ENCODE data around the gene ACTRT2. TPM values are rescaled to one million over a fixed set of nuclear protein-coding genes. Genes with fewer than 3 reads are reported as not detected.

The ACTRT2 gene
- total and polyA plus RNA-seq, 7 donors = not detected

DNA sequence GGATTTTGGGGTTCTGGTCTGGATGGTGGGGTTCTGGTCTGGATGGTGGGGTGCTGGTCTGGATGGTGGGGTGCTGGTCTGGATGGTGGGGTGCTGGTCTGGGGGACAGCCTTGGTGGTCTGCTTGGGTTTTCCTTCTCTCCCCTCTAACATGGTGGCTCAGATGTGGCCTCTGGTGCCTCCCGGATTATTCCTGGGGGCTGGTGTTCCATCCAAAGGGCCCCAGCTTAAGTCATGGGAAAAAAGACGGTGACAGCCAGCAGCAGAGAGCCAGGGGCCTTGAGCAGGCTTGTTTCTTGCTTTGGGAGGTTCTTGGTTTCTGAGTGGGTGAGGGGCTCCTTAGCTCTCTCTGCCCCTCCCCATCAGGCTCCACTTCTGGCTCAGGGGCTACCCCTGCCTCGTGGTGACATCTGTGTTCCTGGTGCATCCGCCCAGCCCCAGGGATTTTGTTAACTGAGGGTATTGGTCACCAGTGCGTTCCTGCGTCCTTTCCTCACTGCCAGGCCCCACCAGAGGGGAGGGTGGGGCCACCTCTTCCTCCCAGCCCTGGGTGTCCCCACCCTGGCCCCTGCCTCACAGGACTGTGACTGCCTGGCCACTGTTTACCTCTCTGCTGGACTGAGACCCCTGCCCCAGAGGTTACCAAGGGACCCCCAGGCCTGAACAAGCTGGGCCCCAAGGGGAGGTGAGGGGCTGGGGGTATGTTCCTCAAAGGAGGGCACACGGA, 43.2 kb upstream of the ACTRT2 start:
- TF ChIP-seq, protein P1, sequence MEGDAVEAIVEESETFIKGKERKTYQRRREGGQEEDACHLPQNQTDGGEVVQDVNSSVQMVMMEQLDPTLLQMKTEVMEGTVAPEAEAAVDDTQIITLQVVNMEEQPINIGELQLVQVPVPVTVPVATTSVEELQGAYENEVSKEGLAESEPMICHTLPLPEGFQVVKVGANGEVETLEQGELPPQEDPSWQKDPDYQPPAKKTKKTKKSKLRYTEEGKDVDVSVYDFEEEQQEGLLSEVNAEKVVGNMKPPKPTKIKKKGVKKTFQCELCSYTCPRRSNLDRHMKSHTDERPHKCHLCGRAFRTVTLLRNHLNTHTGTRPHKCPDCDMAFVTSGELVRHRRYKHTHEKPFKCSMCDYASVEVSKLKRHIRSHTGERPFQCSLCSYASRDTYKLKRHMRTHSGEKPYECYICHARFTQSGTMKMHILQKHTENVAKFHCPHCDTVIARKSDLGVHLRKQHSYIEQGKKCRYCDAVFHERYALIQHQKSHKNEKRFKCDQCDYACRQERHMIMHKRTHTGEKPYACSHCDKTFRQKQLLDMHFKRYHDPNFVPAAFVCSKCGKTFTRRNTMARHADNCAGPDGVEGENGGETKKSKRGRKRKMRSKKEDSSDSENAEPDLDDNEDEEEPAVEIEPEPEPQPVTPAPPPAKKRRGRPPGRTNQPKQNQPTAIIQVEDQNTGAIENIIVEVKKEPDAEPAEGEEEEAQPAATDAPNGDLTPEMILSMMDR (IDR thresholded peaks at IDR 0.05) = no peak
- no peak for TF ChIP-seq EP300 (IDR thresholded peaks at IDR 0.05)
- no peak for TF ChIP-seq POLR2A (IDR thresholded peaks at IDR 0.05)
- TF ChIP-seq POLR2AphosphoS5 (IDR thresholded peaks at IDR 0.05) = no peak
- Histone ChIP-seq H3K36me3 (no peaks in the 10 kb centered on the region), H3K27me3 (peaks cover 0 to 37% (median 6%) of the 10 kb centered on the region in 3 donors), H3K4me1 (no peaks in the 10 kb centered on the region), H3K27ac (no peak overlapping the region), H3K4me3 (no peak overlapping the region), H3K9me3 (no peaks in the 10 kb centered on the region)
- 66 to 72% methylated on average over 7 of the region's 7 CpGs for WGBS, 2 donors
- peak; percentile 53 for DNase-seq
- intact Hi-C loops (cut with DNase I) = no loop called here

DNA sequence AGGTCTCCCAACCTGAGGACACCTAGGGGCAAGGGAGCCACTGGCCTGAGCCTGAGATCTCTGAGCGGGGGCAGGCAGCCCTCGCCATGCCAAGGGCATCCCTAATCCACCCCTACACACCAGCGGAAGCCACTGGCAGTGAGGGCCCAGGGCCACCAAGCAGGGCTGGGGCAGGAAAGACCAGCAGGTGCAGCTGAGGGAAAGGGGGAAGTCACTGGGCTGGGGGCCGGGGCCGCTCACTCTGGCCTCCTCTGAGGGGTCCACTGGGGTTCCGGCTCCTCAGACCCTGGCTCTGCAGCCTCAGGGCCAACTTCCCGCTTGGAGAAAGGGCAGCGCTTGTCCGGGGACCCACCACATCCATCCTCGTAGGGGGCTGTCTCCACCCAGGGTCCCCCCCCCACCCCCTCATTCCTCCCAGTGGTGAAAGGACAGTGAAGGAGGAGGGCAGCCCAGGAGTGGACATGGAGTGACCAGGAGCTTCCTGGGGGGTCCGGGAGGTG, 42.5 kb upstream of the ACTRT2 start:
- Histone ChIP-seq H3K4me1 (no peaks in the 10 kb centered on the region), H3K4me3 (no peak overlapping the region), H3K27me3 (peaks cover 0 to 36% (median 1%) of the 10 kb centered on the region in 3 donors), H3K9me3 (no peaks in the 10 kb centered on the region), H3K36me3 (no peaks in the 10 kb centered on the region), H3K27ac (no peak overlapping the region)
- TF ChIP-seq, protein P1 (IDR thresholded peaks at IDR 0.05) = no peak
- TF ChIP-seq POLR2AphosphoS5 (IDR thresholded peaks at IDR 0.05) = no peak
- intact Hi-C loops (cut with DNase I) = no loop called here
- DNase-seq = peak; percentile 42
- 78 to 86% methylated on average over 11 of the region's 11 CpGs for WGBS, 2 donors

DNA sequence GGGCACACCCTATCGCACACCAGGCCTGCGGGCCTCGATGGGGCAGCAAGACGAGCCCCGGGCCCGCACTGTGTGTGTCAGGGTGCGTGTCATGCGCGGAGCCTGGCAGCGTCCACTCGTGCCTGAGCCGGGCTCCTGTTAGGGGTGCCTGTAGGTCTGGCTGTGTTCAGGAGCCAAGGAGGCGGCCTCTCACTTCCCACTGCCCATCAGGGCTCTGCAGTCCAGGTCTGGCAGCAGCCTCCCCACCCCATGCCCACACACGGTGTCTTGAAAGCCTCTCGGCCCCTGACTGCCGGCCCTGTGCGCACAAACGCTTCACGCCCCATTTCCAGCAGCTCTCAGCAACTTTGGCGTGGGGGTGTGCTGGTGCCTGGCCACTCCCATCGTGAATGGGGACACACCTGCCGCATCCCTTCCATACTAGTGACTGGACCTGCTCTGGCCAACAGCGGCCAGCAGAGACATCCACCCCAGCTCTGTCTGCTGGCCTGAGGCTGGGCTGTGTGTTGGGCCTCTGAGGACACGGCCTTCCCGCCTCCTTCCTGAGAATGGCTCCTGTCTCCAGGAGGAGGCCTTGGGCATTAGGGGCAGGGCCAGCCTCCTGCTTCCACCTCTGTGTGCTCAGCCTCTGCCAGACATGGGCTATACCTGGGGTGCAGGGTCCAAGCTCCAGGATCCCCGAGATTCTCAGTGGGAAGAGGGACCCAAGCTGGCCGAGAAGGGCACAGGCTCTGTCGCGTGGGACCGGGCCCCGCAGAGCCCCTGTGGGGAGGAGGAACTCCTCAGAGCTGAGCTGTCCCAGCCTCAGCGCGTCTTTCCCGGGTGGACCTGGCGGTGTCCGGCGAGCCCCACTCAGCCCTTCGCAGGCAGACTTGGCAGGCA, 41.8 kb upstream of the ACTRT2 start:
- no peak overlapping the region for H3K4me3 ChIP-seq
- 71 to 85% methylated on average over 38 of the region's 38 CpGs for WGBS, 2 donors
- H3K36me3 ChIP-seq = no peaks in the 10 kb centered on the region
- peaks cover 0 to 30% (median 0%) of the 10 kb centered on the region in 3 donors for H3K27me3 ChIP-seq
- peak; percentile 59 for DNase-seq
- TF ChIP-seq EP300 (IDR thresholded peaks at IDR 0.05) (no peak), POLR2AphosphoS5 (IDR thresholded peaks at IDR 0.05) (no peak), POLR2A (IDR thresholded peaks at IDR 0.05) (no peak)
- TF ChIP-seq, protein P1 (IDR thresholded peaks at IDR 0.05) = no peak
- H3K4me1 ChIP-seq = no peaks in the 10 kb centered on the region
- intact Hi-C loops (cut with DNase I) = no loop called here
- H3K9me3 ChIP-seq = no peaks in the 10 kb centered on the region
- H3K27ac ChIP-seq = no peak overlapping the region

DNA sequence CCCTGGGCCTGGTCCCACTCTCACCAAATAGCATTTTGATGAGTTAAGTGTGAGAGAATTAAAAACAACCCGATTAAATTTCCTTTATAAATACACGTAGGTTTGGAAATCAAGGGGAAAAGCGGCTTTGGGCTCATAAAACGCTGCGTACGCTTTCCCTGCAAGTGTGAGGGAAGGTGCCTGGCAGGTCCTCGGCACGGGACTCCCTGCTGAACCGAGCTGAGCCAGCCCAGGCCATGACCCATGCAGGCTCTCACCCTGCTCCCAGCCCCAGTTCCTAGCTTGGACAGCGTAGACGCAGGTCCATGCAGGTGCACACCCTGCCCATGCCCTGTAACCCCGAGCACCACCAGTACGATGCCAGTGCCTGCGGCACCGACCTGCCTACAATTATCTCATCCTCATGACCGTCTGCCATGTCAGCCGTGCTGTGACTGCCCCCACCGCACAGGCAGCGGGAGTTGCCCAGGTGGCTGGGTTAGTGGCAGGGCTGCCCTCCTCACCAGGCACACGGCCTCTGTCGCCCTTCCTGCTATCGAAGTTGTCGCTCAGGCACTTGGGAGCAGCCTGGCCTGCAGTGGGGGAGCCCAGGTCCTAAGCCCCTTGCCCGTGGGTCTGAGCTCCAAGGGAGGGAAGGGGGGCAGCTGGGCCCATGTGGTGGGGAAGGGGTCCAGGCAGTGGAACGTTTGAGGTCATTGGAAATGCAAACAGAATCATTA, 41.0 kb upstream of the ACTRT2 start:
- Histone ChIP-seq H3K27ac (no peak overlapping the region), H3K27me3 (peaks cover 0 to 30% (median 0%) of the 10 kb centered on the region in 3 donors), H3K36me3 (no peaks in the 10 kb centered on the region), H3K4me1 (no peaks in the 10 kb centered on the region), H3K9me3 (no peaks in the 10 kb centered on the region), H3K4me3 (no peak overlapping the region)
- 64 to 79% methylated on average over 25 of the region's 25 CpGs for WGBS, 2 donors
- no peak for TF ChIP-seq POLR2A (IDR thresholded peaks at IDR 0.05)
- TF ChIP-seq POLR2AphosphoS5 (IDR thresholded peaks at IDR 0.05) = no peak
- TF ChIP-seq EP300 (IDR thresholded peaks at IDR 0.05) = no peak
- TF ChIP-seq, protein P1 (IDR thresholded peaks at IDR 0.05) = no peak
- intact Hi-C loops (cut with DNase I) = no loop called here
- DNase-seq = peak; percentile 58

Data from sigmoid colon (tissue), 7 donors.